HEK293 (cell line): Measurements from ENCODE around the gene CTTN.

ENCODE experiments used
- CTCF ChIA-PET: fragments of 350-600 bp; formaldehyde crosslinking; extraction: SDS; loops from one replicate; lab custom pipeline; 2021; ENCODE audit warnings: antibody characterized with exemption; lab: Yijun Ruan, JAX
- POLR2A ChIA-PET: fragments of 300-600 bp; formaldehyde crosslinking; extraction: SDS; loops from one replicate; lab custom pipeline; 2020; ENCODE audit warnings: antibody characterized with exemption, inconsistent platforms; lab: Yijun Ruan, JAX
- H3K27ac ChIP-seq: fragments of 200-500 bp; sonication (Bioruptor generic); 2 replicates; pipeline ENCODE4 v1.5.1; 2014; ENCODE audit warnings: low read depth, low read length, control low read depth, inconsistent platforms; ENCODE audit errors: extremely low read depth
- H3K36me3 ChIP-seq, 2 experiments: fragments of 200-500 bp in 1 of 2; sonication (Bioruptor generic) in 1 of 2; 1 replicate in 1 of 2; 2 replicates in 1 of 2; pipeline ENCODE4 v1.5.1; 2014 to 2017; ENCODE audit warnings: inconsistent platforms in 2 of 2, low read length in 2 of 2; ENCODE audit not compliant: control insufficient read depth in 2 of 2, insufficient read depth in 1 of 2
- H3K4me1 ChIP-seq: fragments of 200-500 bp; sonication (Bioruptor generic); 2 replicates; pipeline ENCODE4 v1.5.1; 2014; ENCODE audit warnings: mild to moderate bottlenecking, low read length, inconsistent platforms; ENCODE audit not compliant: control insufficient read depth, insufficient read depth
- H3K4me3 ChIP-seq: 2 replicates; pipeline ENCODE4 v1.5.1; 2011; ENCODE audit warnings: low read depth, mild to moderate bottlenecking, control low read depth, low read length, moderate library complexity
- H3K9me3 ChIP-seq: fragments of 200-500 bp; sonication (Bioruptor generic); 2 replicates; pipeline ENCODE4 v1.5.1; 2014; ENCODE audit warnings: low read depth, low read length, inconsistent platforms; ENCODE audit not compliant: control insufficient read depth, insufficient read depth
- GLIS2 ChIP-seq: fragments of 450-650 bp; formaldehyde crosslinking; IDR thresholded peaks from 2 replicates; pipeline ENCODE4 v1.5.1; 2016; ENCODE audit warnings: missing biosample characterization, missing genetic modification characterization
- KLF17 ChIP-seq: fragments of 450-650 bp; formaldehyde crosslinking; IDR thresholded peaks from 2 replicates; pipeline ENCODE4 v1.5.1; 2016; ENCODE audit warnings: missing biosample characterization, missing genetic modification characterization
- KLF8 ChIP-seq: fragments of 450-650 bp; formaldehyde crosslinking; IDR thresholded peaks from 2 replicates; pipeline ENCODE4 v1.5.1; 2016; ENCODE audit warnings: missing biosample characterization, missing genetic modification characterization
- KLF9 ChIP-seq: fragments of 450-650 bp; formaldehyde crosslinking; IDR thresholded peaks from 2 replicates; pipeline ENCODE4 v1.5.1; 2016; ENCODE audit warnings: missing biosample characterization, missing genetic modification characterization, low read depth
- SP2 ChIP-seq: fragments of 450-650 bp; formaldehyde crosslinking; IDR thresholded peaks from 2 replicates; pipeline ENCODE4 v1.5.1; 2016; ENCODE audit warnings: missing biosample characterization, missing genetic modification characterization
- SP7 ChIP-seq: fragments of 450-650 bp; formaldehyde crosslinking; IDR thresholded peaks from 2 replicates; pipeline ENCODE4 v1.5.1; 2016; ENCODE audit warnings: missing biosample characterization, missing genetic modification characterization
- WT1 ChIP-seq: fragments of 450-650 bp; formaldehyde crosslinking; IDR thresholded peaks from 2 replicates; pipeline ENCODE4 v1.5.1; 2016; ENCODE audit warnings: missing biosample characterization, missing genetic modification characterization
- YY1 ChIP-seq: fragments of 450-650 bp; formaldehyde crosslinking; IDR thresholded peaks from 2 replicates; pipeline ENCODE4 v1.5.1; 2018; ENCODE audit warnings: missing biosample characterization, missing genetic modification characterization
- YY2 ChIP-seq: fragments of 450-650 bp; formaldehyde crosslinking; IDR thresholded peaks from 2 replicates; pipeline ENCODE4 v1.5.1; 2016; ENCODE audit warnings: missing biosample characterization, missing genetic modification characterization
- ZBTB48 ChIP-seq: fragments of 450-650 bp; formaldehyde crosslinking; IDR thresholded peaks from 2 replicates; pipeline ENCODE4 v1.5.1; 2016; ENCODE audit warnings: missing biosample characterization, missing genetic modification characterization
- ZNF10 ChIP-seq: fragments of 450-650 bp; formaldehyde crosslinking; IDR thresholded peaks from 2 replicates; pipeline ENCODE4 v1.5.1; 2017; ENCODE audit warnings: missing biosample characterization, missing genetic modification characterization
- ZNF16 ChIP-seq: fragments of 450-650 bp; formaldehyde crosslinking; IDR thresholded peaks from 2 replicates; pipeline ENCODE4 v1.5.1; 2016; ENCODE audit warnings: low read depth, missing biosample characterization, missing genetic modification characterization
- ZNF223 ChIP-seq: fragments of 450-650 bp; formaldehyde crosslinking; IDR thresholded peaks from 2 replicates; pipeline ENCODE4 v1.5.1; 2016; ENCODE audit warnings: missing biosample characterization, missing genetic modification characterization
- ZNF280C ChIP-seq: fragments of 450-650 bp; formaldehyde crosslinking; IDR thresholded peaks from 2 replicates; pipeline ENCODE4 v1.5.1; 2016; ENCODE audit warnings: missing biosample characterization, missing genetic modification characterization
- ZNF341 ChIP-seq: fragments of 450-650 bp; formaldehyde crosslinking; IDR thresholded peaks from 2 replicates; pipeline ENCODE4; 2016; ENCODE audit warnings: low read depth, missing biosample characterization, missing genetic modification characterization
- ZNF426 ChIP-seq: fragments of 450-650 bp; formaldehyde crosslinking; IDR thresholded peaks from 2 replicates; pipeline ENCODE4 v1.5.1; 2017; ENCODE audit warnings: missing biosample characterization, missing genetic modification characterization, mild to moderate bottlenecking, inconsistent platforms, moderate library complexity
- ZNF521 ChIP-seq: fragments of 450-650 bp; formaldehyde crosslinking; IDR thresholded peaks from 2 replicates; pipeline ENCODE4 v1.5.1; 2017; ENCODE audit warnings: missing biosample characterization, mild to moderate bottlenecking, missing genetic modification characterization
- ZNF548 ChIP-seq: fragments of 450-650 bp; formaldehyde crosslinking; IDR thresholded peaks from 2 replicates; pipeline ENCODE4 v1.5.1; 2016; ENCODE audit warnings: missing biosample characterization, missing genetic modification characterization
- ZNF610 ChIP-seq: fragments of 450-650 bp; formaldehyde crosslinking; IDR thresholded peaks from 2 replicates; pipeline ENCODE4 v1.5.1; 2016; ENCODE audit warnings: missing biosample characterization, missing genetic modification characterization, borderline replicate concordance
- ZNF658 ChIP-seq: fragments of 450-650 bp; formaldehyde crosslinking; IDR thresholded peaks from 2 replicates; pipeline ENCODE4; 2016; ENCODE audit warnings: missing biosample characterization, missing genetic modification characterization
- ZNF677 ChIP-seq: fragments of 450-650 bp; IDR thresholded peaks from 2 replicates; pipeline ENCODE4 v1.5.0; 2018; ENCODE audit warnings: missing biosample characterization, mild to moderate bottlenecking, missing genetic modification characterization, moderate library complexity
- ZNF76 ChIP-seq: fragments of 450-650 bp; formaldehyde crosslinking; IDR thresholded peaks from 2 replicates; pipeline ENCODE4; 2016; ENCODE audit warnings: low read depth, missing biosample characterization, missing genetic modification characterization, borderline replicate concordance
- ZNF777 ChIP-seq: fragments of 450-650 bp; formaldehyde crosslinking; IDR thresholded peaks from 2 replicates; pipeline ENCODE4 v1.5.1; 2017; ENCODE audit warnings: missing biosample characterization, missing genetic modification characterization, borderline replicate concordance
- ZNF843 ChIP-seq: fragments of 450-650 bp; formaldehyde crosslinking; IDR thresholded peaks from 2 replicates; pipeline ENCODE4 v1.5.1; 2016; ENCODE audit warnings: missing biosample characterization, missing genetic modification characterization
- ZSCAN16 ChIP-seq: fragments of 450-650 bp; formaldehyde crosslinking; IDR thresholded peaks from 2 replicates; pipeline ENCODE4 v1.5.1; 2016; ENCODE audit warnings: missing biosample characterization, missing genetic modification characterization
- ZSCAN5A ChIP-seq: fragments of 450-650 bp; formaldehyde crosslinking; IDR thresholded peaks from 2 replicates; pipeline ENCODE4 v1.5.1; 2016; ENCODE audit warnings: missing biosample characterization, missing genetic modification characterization

CTTN gene

GRCh38 chr11:70397983-70398833 is at the start of gene CTTN (continued):
- no peak for TF ChIP-seq ZNF777 (tag by site-specific recombination)
- TF ChIP-seq GLIS2, result 0 out of 2 replicates have a peak, but pooled peaks have one; percentile 12
- TF ChIP-seq ZNF610 (tag by site-specific recombination), result 0 out of 2 replicates have a peak, but pooled peaks have one; percentile 48
- 0 out of 2 replicates have a peak, but pooled peaks have one; percentile 21 for TF ChIP-seq ZSCAN5A (tag by site-specific recombination)
- peak; percentile 54; the same call in 1 of the 2 replicates for TF ChIP-seq SP7 (tag by site-specific recombination)
- peak; percentile 42; the same call in 1 of the 2 replicates for TF ChIP-seq KLF17 (tag by site-specific recombination)
- peak; percentile 66 for TF ChIP-seq SP2
- TF ChIP-seq ZNF10 (tag by site-specific recombination), result no peak
- no peak for TF ChIP-seq ZNF521 (tag by site-specific recombination)
- no peak for TF ChIP-seq ZNF677 (tag by site-specific recombination)

- Histone ChIP-seq H3K36me3 (peaks cover 20 to 84% of the 10 kb centered on the region in 2 experiments), H3K4me1 (no peaks in the 10 kb centered on the region), H3K9me3 (no peaks in the 10 kb centered on the region), H3K4me3 (no peak overlapping the region)
- POLR2A ChIA-PET, result no interaction called here
- TF ChIP-seq KLF8 (tag by site-specific recombination), result no peak
- TF ChIP-seq, all 188 proteins: peak for 0
- H3K27ac ChIP-seq, result no peak overlapping the region
- CTCF ChIA-PET, result no interaction called here
Measured at GRCh38 chr11:70348608-70349007, 49.7 kb upstream of the CTTN start.

GRCh38 chr11:70351646-70352045 is 46.7 kb upstream of the CTTN start:
- Histone ChIP-seq H3K27ac (no peak overlapping the region), H3K4me3 (no peak overlapping the region), H3K4me1 (no peaks in the 10 kb centered on the region), H3K9me3 (no peaks in the 10 kb centered on the region), H3K36me3 (peaks cover 16 to 88% of the 10 kb centered on the region in 2 experiments)
- POLR2A ChIA-PET, result no interaction called here
- TF ChIP-seq WT1 (no peak), YY1 (tag by site-specific recombination) (no peak), ZNF76 (tag by site-specific recombination) (no peak), ZNF16 (no peak), ZNF843 (no peak), KLF9 (tag by site-specific recombination) (no peak)
- CTCF ChIA-PET, result interaction anchor here (0.7 kb wide), 1 partner anchor 702 kb away, joined by 3 read pairs; no protein-coding TSS in a partner anchor

GRCh38 chr11:70352100-70352499 is 46.2 kb upstream of the CTTN start:
- Histone ChIP-seq H3K4me3 (no peak overlapping the region), H3K36me3 (peaks cover 16 to 89% of the 10 kb centered on the region in 2 experiments), H3K27ac (no peak overlapping the region), H3K4me1 (no peaks in the 10 kb centered on the region), H3K9me3 (no peaks in the 10 kb centered on the region)
- ChIA-PET POLR2A (no interaction called here), CTCF (no interaction called here)
- TF ChIP-seq ZNF658 (tag by site-specific recombination) (no peak), ZNF548 (tag by site-specific recombination) (no peak), ZNF223 (no peak), ZNF280C (tag by site-specific recombination) (no peak), YY2 (tag by site-specific recombination) (no peak), ZSCAN16 (tag by site-specific recombination) (no peak), ZNF426 (tag by site-specific recombination) (no peak), ZBTB48 (tag by site-specific recombination) (no peak), ZNF341 (no peak)
